ENCODE data around the gene GRIFIN. TPM values are rescaled to one million over a fixed set of nuclear protein-coding genes. Genes with fewer than 3 reads are reported as not detected.
A peak's percentile ranks its signal among the peaks of the same experiment; 100 is the strongest.

Gene GRIFIN
- polyA plus RNA-seq, 1 of the 3 experiments (the other 2 are of a cell fraction), result not detected

DNA sequence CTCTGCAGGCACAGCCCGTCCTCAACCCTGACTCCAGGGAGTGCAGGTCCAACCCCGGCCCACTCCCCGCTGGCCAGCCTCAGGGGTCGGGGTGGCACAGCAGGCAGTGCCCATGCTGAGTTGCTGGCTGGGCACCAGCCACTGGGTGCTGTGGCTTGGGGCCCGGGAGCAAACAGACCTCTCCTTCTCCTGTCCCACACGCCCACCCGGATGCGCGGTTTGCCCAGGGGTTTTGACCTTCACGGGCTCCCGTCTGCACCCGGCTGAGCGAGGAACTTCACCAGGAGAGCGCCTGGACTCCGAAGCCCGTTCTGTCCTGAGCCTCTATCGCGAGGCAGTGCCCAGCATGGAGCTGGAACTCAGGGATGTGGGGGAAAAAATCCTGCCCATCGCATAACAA is 2.6 kb upstream of the GRIFIN start:
- no peaks in the 10 kb centered on the region for H4K20me1 ChIP-seq (ENCODE audit: insufficient read depth)
- whole genome bisulfite sequencing (ENCODE audit: low lambda C conversion rate), result 100% methylated on average over 10 of the region's 19 CpGs
- CTCF ChIA-PET, result interaction anchor here (0.7 to 5.8 kb wide), 34 partner anchors 9 to 240 kb away, joined by 3 to 48 read pairs (median 5); partner anchors contain the start of gene IQCE
- no peaks in the 10 kb centered on the region for H3K9me2 ChIP-seq
- H3K9me3 ChIP-seq, result no peaks in the 10 kb centered on the region
- peaks cover 0 to 14% of the 10 kb centered on the region in 2 experiments; a peak in 1 of 4 replicates for H3K4me1 ChIP-seq (ENCODE audit: control insufficient read depth in 1 of 2, insufficient read depth in 2 of 2, low read depth in 1 of 2, low read length in 1 of 2)
- TF ChIP-seq POLR2AphosphoS5 (IDR thresholded peaks at IDR 0.05; ENCODE audit: low read depth, low read length) (no peak), RXRA (IDR thresholded peaks at IDR 0.05; ENCODE audit: borderline replicate concordance, low read depth) (no peak), RCOR1 (IDR thresholded peaks at IDR 0.05; ENCODE audit: low read length) (no peak), TAF1 (IDR thresholded peaks at IDR 0.05; ENCODE audit: borderline replicate concordance, low read depth, low read length) (no peak), SMC3 (IDR thresholded peaks at IDR 0.05; ENCODE audit: low read depth, low read length) (no peak)
- POLR2A ChIA-PET, result interaction anchor here (0.6 kb wide), 1 partner anchor 75 kb away, joined by 3 read pairs; no protein-coding TSS in a partner anchor
- no peaks in the 10 kb centered on the region for H3K36me3 ChIP-seq (replicated peaks in 1 of 2; ENCODE audit: control insufficient read depth in 1 of 2, insufficient read depth in 2 of 2, low read length in 1 of 2)
- no peak overlapping the region for H3K27ac ChIP-seq (ENCODE audit: low read depth in 2 of 2, low read length in 1 of 2)
- no peaks in the 10 kb centered on the region for H3F3A ChIP-seq (replicated peaks; ENCODE audit: insufficient read depth)
- no peaks in the 10 kb centered on the region for H3K79me2 ChIP-seq (ENCODE audit: insufficient read depth)
- no peak overlapping the region for H3K9ac ChIP-seq
- no peak for DNase-seq
- H3K4me3 ChIP-seq (ENCODE audit: low read depth in 2 of 2, low read length in 1 of 2), result no peak overlapping the region
- no peak overlapping the region for H2AFZ ChIP-seq (ENCODE audit: low read depth)
- no peak overlapping the region for H3K4me2 ChIP-seq
- H3K27me3 ChIP-seq (ENCODE audit: insufficient read depth), result no peaks in the 10 kb centered on the region

DNA sequence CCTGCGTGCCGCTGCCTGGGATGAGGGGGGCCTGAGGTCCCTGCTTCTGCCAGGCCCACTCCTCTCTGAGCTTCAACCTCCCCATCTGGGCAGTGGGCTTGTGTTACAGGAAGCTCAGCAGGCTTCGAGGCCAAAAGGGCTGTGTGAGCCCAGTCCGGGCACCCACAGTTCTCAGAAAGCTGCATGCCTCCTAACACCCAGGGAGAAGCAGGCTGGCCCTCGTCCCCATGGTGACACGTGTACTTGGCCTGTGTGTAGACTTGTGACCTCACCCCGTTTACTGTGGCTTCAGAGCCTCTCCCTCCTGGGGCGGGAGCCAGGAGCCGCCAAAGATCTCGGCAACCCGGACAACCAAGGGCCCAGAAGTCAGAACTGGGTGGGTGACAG is 2.2 kb upstream of the GRIFIN start:
- POLR2A ChIA-PET, result interaction anchor here (0.6 kb wide), 1 partner anchor 76 kb away, joined by 3 read pairs; no protein-coding TSS in a partner anchor
- Histone ChIP-seq H3K9me3 (no peaks in the 10 kb centered on the region), H3K4me3 (ENCODE audit: low read depth in 2 of 2, low read length in 1 of 2) (no peak overlapping the region), H3K4me2 (no peak overlapping the region; the same call in 1 of the 2 replicates), H3K27ac (ENCODE audit: low read depth in 2 of 2, low read length in 1 of 2) (no peak overlapping the region), H2AFZ (ENCODE audit: low read depth) (no peak overlapping the region), H3K36me3 (replicated peaks in 1 of 2; ENCODE audit: control insufficient read depth in 1 of 2, insufficient read depth in 2 of 2, low read length in 1 of 2) (no peaks in the 10 kb centered on the region), H3K27me3 (ENCODE audit: insufficient read depth) (no peaks in the 10 kb centered on the region), H3K4me1 (ENCODE audit: control insufficient read depth in 1 of 2, insufficient read depth in 2 of 2, low read depth in 1 of 2, low read length in 1 of 2) (peaks cover 0 to 12% of the 10 kb centered on the region in 2 experiments; a peak in 1 of 4 replicates), H3K9me2 (no peaks in the 10 kb centered on the region), H4K20me1 (ENCODE audit: insufficient read depth) (no peaks in the 10 kb centered on the region), H3K79me2 (ENCODE audit: insufficient read depth) (no peaks in the 10 kb centered on the region), H3F3A (replicated peaks; ENCODE audit: insufficient read depth) (no peaks in the 10 kb centered on the region), H3K9ac (no peak overlapping the region)
- no peak for DNase-seq
- WGBS (ENCODE audit: low lambda C conversion rate), result 85% methylated on average over 11 of the region's 11 CpGs
- no peak for TF ChIP-seq RXRA (IDR thresholded peaks at IDR 0.05; ENCODE audit: borderline replicate concordance, low read depth)
- no peak for TF ChIP-seq RAD21 (IDR thresholded peaks at IDR 0.05; ENCODE audit: low read length)
- CTCF ChIA-PET, result interaction anchor here (0.5 to 5.8 kb wide), 42 partner anchors 9 to 241 kb away, joined by 3 to 48 read pairs (median 5); partner anchors contain the start of gene IQCE

DNA sequence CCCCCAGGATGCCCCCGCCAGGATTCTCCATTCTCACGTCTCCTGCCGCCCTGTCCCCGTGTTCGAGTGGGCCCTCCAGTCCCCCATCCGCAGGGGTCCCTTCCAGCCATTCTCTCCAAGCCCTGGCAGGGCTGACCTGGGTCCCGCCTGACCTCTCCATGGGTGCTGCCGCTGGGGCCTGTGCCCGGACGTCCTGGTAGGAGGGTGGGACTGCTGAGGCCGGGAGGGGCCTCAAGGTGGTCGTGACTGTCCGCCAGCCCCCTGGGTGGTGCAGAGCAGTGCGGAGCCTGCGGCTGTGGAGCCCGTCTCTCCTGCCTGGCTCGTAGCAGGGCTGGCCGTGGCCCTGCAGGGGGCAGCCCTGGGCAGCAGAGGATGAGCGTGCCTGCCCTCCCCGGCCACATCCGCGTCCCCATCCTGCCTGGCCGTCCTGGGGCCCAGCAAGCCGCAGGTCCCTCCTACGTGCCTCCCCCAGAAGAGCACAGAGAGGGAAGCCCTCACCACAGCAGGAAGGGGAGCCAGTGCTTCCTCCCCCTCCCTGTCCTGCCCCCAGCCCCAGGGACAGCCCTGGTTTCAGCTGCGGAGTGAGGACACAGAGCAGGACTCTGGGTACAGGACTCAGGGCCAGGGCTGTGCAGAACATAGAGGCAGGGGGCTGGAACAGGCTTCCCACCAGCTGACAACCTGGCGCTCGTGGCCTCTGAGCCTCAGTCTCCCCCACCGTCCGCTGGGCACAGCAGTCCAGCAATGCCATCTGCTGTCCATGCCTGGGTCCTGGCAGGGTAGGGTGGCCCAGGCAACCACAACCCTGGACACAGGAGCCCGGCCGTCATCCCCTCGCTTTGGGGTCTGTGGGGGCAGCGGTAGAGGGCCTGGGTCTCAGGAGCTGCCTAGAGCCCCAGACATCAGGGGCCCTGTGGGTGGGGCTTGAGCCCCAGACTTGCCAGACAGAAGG is 1.5 kb upstream of the GRIFIN start:
- no peaks in the 10 kb centered on the region for H4K20me1 ChIP-seq (ENCODE audit: insufficient read depth)
- peaks cover 0 to 12% of the 10 kb centered on the region in 2 experiments; a peak in 1 of 4 replicates for H3K4me1 ChIP-seq (ENCODE audit: control insufficient read depth in 1 of 2, insufficient read depth in 2 of 2, low read depth in 1 of 2, low read length in 1 of 2)
- peak overlapping the region; percentile 50; the same call in 1 of the 2 replicates for H3K4me2 ChIP-seq
- 30% methylated on average over 15 of the region's 34 CpGs for WGBS (ENCODE audit: low lambda C conversion rate)
- peak; percentile 100 for DNase-seq
- no peaks in the 10 kb centered on the region for H3K27me3 ChIP-seq (ENCODE audit: insufficient read depth)
- no peaks in the 10 kb centered on the region for H3K9me2 ChIP-seq
- ChIA-PET POLR2A (interaction anchor here (0.6 kb wide), 1 partner anchor 76 kb away, joined by 3 read pairs; no protein-coding TSS in a partner anchor), CTCF (interaction anchor here (0.5 to 5.8 kb wide), 42 partner anchors 8 to 241 kb away, joined by 3 to 48 read pairs (median 5); partner anchors contain the start of gene IQCE)
- peak overlapping the region; percentile 74; the same call in 1 of the 2 replicates for H2AFZ ChIP-seq (ENCODE audit: low read depth)
- no peaks in the 10 kb centered on the region for H3K36me3 ChIP-seq (replicated peaks in 1 of 2; ENCODE audit: control insufficient read depth in 1 of 2, insufficient read depth in 2 of 2, low read length in 1 of 2)
- H3K79me2 ChIP-seq (ENCODE audit: insufficient read depth), result no peaks in the 10 kb centered on the region
- no peak overlapping the region for H3K4me3 ChIP-seq (ENCODE audit: low read depth in 2 of 2, low read length in 1 of 2)
- H3F3A ChIP-seq (replicated peaks; ENCODE audit: insufficient read depth), result no peaks in the 10 kb centered on the region
- no peaks in the 10 kb centered on the region for H3K9me3 ChIP-seq
- H3K27ac ChIP-seq (ENCODE audit: low read depth in 2 of 2, low read length in 1 of 2), result no peak overlapping the region
- no peak overlapping the region for H3K9ac ChIP-seq
- 0 out of 2 replicates have a peak, but pooled peaks have one; percentile 30 for TF ChIP-seq RCOR1 (IDR thresholded peaks at IDR 0.05; ENCODE audit: low read length)
- TF ChIP-seq MXI1 (IDR thresholded peaks at IDR 0.05; ENCODE audit: low read depth, low read length), result no peak
- TF ChIP-seq MEF2A (IDR thresholded peaks at IDR 0.05; ENCODE audit: borderline replicate concordance, low read depth), result no peak
- no peak for TF ChIP-seq FOXM1 (IDR thresholded peaks at IDR 0.05; ENCODE audit: low read depth)
- peak; percentile 93 for TF ChIP-seq RAD21 (IDR thresholded peaks at IDR 0.05; ENCODE audit: low read length)
- peak; percentile 52 for TF ChIP-seq CHD2 (IDR thresholded peaks at IDR 0.05; ENCODE audit: low read length, partially characterized antibody)
- TF ChIP-seq, protein P1, sequence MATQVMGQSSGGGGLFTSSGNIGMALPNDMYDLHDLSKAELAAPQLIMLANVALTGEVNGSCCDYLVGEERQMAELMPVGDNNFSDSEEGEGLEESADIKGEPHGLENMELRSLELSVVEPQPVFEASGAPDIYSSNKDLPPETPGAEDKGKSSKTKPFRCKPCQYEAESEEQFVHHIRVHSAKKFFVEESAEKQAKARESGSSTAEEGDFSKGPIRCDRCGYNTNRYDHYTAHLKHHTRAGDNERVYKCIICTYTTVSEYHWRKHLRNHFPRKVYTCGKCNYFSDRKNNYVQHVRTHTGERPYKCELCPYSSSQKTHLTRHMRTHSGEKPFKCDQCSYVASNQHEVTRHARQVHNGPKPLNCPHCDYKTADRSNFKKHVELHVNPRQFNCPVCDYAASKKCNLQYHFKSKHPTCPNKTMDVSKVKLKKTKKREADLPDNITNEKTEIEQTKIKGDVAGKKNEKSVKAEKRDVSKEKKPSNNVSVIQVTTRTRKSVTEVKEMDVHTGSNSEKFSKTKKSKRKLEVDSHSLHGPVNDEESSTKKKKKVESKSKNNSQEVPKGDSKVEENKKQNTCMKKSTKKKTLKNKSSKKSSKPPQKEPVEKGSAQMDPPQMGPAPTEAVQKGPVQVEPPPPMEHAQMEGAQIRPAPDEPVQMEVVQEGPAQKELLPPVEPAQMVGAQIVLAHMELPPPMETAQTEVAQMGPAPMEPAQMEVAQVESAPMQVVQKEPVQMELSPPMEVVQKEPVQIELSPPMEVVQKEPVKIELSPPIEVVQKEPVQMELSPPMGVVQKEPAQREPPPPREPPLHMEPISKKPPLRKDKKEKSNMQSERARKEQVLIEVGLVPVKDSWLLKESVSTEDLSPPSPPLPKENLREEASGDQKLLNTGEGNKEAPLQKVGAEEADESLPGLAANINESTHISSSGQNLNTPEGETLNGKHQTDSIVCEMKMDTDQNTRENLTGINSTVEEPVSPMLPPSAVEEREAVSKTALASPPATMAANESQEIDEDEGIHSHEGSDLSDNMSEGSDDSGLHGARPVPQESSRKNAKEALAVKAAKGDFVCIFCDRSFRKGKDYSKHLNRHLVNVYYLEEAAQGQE (IDR thresholded peaks at IDR 0.05; ENCODE audit: low read depth, low read length), result no peak
- TF ChIP-seq, protein P2, sequence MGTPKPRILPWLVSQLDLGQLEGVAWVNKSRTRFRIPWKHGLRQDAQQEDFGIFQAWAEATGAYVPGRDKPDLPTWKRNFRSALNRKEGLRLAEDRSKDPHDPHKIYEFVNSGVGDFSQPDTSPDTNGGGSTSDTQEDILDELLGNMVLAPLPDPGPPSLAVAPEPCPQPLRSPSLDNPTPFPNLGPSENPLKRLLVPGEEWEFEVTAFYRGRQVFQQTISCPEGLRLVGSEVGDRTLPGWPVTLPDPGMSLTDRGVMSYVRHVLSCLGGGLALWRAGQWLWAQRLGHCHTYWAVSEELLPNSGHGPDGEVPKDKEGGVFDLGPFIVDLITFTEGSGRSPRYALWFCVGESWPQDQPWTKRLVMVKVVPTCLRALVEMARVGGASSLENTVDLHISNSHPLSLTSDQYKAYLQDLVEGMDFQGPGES (IDR thresholded peaks at IDR 0.05; ENCODE audit: low read depth, low read length), result no peak

Data from SK-N-SH (cell line).